Thoracic aorta (tissue), 2 donors: Measurements from ENCODE around the gene ANKRD13A. TPM values are rescaled to one million over a fixed set of nuclear protein-coding genes. Genes with fewer than 3 reads are reported as not detected.
"Not testable (repeated sequence)": the region's sequence is repeated elsewhere in the genome, so short reads cannot be mapped to it uniquely, and the experiment has no call there.

ENCODE experiments used
- ATAC-seq: fragments of 150-250 bp; one replicate; pipeline ENCODE4 v1.8.0; 2017; ENCODE audit warnings: low read depth; ENCODE audit not compliant: insufficient number of reproducible peaks, low FRiP score
- DNase-seq: peaks from one replicate; pipeline ENCODE4 v3.0.0-alpha.2; 2020; ENCODE audit warnings: low spot score
- H3K27ac ChIP-seq, 2 donors: fragments of 200-600 bp; sonication (generic); 1 replicate in 1 of 2; 2 replicates in 1 of 2; pipeline ENCODE4 v1.5.1; 2016; ENCODE audit warnings: mild to moderate bottlenecking in 2 of 2, moderate library complexity in 2 of 2
- H3K27me3 ChIP-seq: fragments of 200-600 bp; sonication (generic); replicated peaks from 2 replicates; pipeline ENCODE4 v1.6.0; 2016; ENCODE audit warnings: mild to moderate bottlenecking; ENCODE audit not compliant: insufficient read depth
- H3K36me3 ChIP-seq: fragments of 200-600 bp; sonication (generic); one replicate; pipeline ENCODE4 v1.5.1; 2016
- H3K4me1 ChIP-seq, 2 donors: fragments of 200-600 bp; sonication (generic); 1 replicate in 1 of 2; 2 replicates in 1 of 2; pipeline versions ENCODE4 v1.5.1 to v1.6.0; 2016; ENCODE audit warnings: low read depth in 2 of 2, mild to moderate bottlenecking in 1 of 2; ENCODE audit not compliant: control insufficient read depth in 1 of 2
- H3K4me3 ChIP-seq: fragments of 200-600 bp; sonication (generic); 2 replicates; pipeline ENCODE4 v1.5.1; 2016; ENCODE audit warnings: mild to moderate bottlenecking
- H3K9me3 ChIP-seq: fragments of 200-600 bp; sonication (generic); 2 replicates; pipeline ENCODE4 v1.5.1; 2016
- total RNA-seq, 2 donors: library from RNA; depleted of rRNA; stranded (reverse); fragments of >200 nt; gene quantifications; one replicate each; pipeline versions ENCODE4 v1.1.0 to v1.2.3, GENCODE V29; 2016
- TF ChIP-seq, protein P1 (sequence below): fragments of 200-600 bp; sonication (generic); IDR thresholded peaks from one replicate; pipeline ENCODE4 v1.5.1; 2019; ENCODE audit warnings: antibody characterized with exemption

Gene ANKRD13A
- total RNA-seq, 2 donors from 2014 or later = 69.1 to 83.7 TPM

DNA sequence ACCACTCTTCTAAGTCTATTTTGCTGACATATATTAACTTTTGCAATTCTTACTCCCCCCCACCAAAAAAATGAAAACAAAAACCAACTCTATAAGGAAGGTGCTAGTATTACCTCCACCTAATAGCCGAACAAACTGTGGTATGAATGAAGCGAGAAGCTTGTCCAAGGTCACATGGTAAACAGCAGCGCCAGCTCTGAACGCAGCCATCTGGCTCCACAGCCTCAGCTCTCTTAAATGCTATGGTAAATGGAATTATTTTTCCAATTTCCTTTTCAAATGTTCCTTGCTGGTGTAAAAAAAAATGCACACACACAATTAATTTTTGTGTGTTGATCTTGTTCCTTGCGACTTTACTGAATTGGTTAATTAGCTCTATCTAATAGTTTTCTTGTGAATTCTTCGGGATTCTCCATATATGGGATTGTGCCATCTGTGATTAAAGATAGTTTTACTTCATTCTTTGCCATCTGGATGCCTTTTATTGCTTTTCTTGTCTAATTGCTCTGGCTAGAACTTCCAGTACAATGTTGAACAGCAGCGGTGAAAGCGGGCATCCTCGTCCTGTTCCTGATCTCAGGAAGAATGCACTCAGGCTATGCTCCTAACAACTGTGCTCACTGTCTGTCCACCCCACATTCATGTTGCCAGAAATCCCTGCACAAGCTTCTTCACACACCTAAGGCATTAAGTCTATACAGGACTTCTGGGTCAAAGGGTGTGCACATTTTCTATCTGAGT, 59.8 kb downstream of the ANKRD13A start:
- Histone ChIP-seq H3K27me3 (no peaks in the 10 kb centered on the region), H3K36me3 (no peaks in the 10 kb centered on the region), H3K9me3 (no peaks in the 10 kb centered on the region), H3K4me3 (no peak overlapping the region), H3K27ac (no peak overlapping the region), H3K4me1 (no peaks in the 10 kb centered on the region)
- TF ChIP-seq, protein P1, sequence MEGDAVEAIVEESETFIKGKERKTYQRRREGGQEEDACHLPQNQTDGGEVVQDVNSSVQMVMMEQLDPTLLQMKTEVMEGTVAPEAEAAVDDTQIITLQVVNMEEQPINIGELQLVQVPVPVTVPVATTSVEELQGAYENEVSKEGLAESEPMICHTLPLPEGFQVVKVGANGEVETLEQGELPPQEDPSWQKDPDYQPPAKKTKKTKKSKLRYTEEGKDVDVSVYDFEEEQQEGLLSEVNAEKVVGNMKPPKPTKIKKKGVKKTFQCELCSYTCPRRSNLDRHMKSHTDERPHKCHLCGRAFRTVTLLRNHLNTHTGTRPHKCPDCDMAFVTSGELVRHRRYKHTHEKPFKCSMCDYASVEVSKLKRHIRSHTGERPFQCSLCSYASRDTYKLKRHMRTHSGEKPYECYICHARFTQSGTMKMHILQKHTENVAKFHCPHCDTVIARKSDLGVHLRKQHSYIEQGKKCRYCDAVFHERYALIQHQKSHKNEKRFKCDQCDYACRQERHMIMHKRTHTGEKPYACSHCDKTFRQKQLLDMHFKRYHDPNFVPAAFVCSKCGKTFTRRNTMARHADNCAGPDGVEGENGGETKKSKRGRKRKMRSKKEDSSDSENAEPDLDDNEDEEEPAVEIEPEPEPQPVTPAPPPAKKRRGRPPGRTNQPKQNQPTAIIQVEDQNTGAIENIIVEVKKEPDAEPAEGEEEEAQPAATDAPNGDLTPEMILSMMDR = no peak
- no peak for DNase-seq
- no peak for ATAC-seq

DNA sequence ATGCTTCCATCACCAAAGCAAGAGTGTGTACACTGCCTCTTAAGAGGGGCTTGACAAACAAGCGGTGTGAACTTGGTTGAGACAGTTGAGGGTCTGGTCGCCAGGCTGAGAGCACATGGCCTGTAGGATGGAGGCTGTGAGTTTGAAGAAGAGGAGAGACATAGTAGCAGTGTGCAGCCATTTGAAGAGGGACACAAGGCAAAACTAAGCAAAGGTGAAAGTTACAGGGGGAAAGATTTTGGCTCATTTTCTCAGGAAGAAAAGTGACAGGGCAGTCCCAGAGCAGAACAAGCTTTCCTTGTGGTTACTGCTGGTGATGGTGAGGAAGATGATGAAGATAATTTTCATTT, 60.4 kb downstream of the ANKRD13A start:
- ATAC-seq (no peak), DNase-seq (no peak)
- Histone ChIP-seq H3K27me3 (no peaks in the 10 kb centered on the region), H3K36me3 (no peaks in the 10 kb centered on the region), H3K9me3 (no peaks in the 10 kb centered on the region), H3K4me3 (no peak overlapping the region), H3K4me1 (no peaks in the 10 kb centered on the region), H3K27ac (no peak overlapping the region)
- TF ChIP-seq, protein P1 = no peak

DNA sequence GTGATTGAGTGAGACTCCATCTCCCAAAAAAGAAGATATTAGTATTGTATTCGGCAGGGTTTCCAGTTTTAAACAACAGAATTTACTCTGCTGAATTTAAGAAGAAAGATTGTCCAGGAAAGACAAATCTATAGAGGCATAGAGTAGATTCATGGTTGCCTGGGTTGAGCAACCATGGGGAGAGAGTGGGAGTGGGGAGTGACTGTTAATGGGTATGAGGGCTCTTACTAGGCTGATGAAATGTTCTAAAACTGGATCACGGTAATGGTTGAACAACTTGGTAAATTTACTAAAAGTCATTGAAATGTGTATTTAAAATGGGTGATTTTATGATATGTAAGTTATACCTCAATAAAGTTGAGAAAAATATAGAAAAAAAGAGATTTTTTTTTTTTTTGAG, 63.0 kb downstream of the ANKRD13A start:
- ATAC-seq (no peak), DNase-seq (no peak)
- TF ChIP-seq, protein P1 = no peak
- Histone ChIP-seq H3K4me1 (no peaks in the 10 kb centered on the region), H3K4me3 (no peak overlapping the region), H3K9me3 (no peaks in the 10 kb centered on the region), H3K27me3 (no peaks in the 10 kb centered on the region), H3K27ac (no peak overlapping the region), H3K36me3 (no peaks in the 10 kb centered on the region)

DNA sequence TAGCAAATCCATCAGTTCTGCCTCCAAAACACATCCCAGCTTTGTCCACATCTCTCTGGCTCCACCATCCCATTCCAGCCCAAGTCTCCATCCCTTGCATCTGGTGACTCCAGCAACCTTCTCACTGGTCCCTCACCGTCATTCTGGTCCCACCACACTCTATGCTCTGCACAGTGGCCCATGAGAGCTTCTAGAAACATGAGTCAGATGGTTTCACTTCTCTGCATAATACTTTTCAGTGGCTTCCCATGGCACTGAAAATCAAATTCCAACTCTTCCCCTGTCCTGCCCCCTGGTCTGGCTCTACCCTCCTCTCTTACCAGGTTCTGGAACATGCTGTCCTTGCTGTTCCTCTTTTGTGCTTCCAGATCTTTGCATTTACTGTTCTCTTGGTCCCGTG, 66.3 kb downstream of the ANKRD13A start:
- DNase-seq = no peak
- Histone ChIP-seq H3K27ac (no peak overlapping the region), H3K27me3 (no peaks in the 10 kb centered on the region), H3K36me3 (no peaks in the 10 kb centered on the region), H3K4me3 (no peak overlapping the region), H3K9me3 (no peaks in the 10 kb centered on the region), H3K4me1 (no peaks in the 10 kb centered on the region)
- TF ChIP-seq, protein P1 = no peak
- ATAC-seq = no peak

GRCh38 chr12:110067531-110067930, 68.3 kb downstream of the ANKRD13A start:
- Histone ChIP-seq H3K4me1 (peaks cover 0 to 2% of the 10 kb centered on the region in 2 donors), H3K27ac (no peak overlapping the region)
- ATAC-seq = no peak

GRCh38 chr12:110068115-110068514, 68.9 kb downstream of the ANKRD13A start:
- H3K9me3 ChIP-seq, H3K4me1 ChIP-seq, DNase-seq, H3K27ac ChIP-seq, H3K27me3 ChIP-seq, H3K4me3 ChIP-seq, ATAC-seq, H3K36me3 ChIP-seq: not testable (repeated sequence)

More at GRCh38 chr12:110067531-110067930, 68.3 kb downstream of the ANKRD13A start:
- DNase-seq = no peak
- no peak overlapping the region for H3K4me3 ChIP-seq
- no peaks in the 10 kb centered on the region for H3K27me3 ChIP-seq
- no peaks in the 10 kb centered on the region for H3K36me3 ChIP-seq
- no peaks in the 10 kb centered on the region for H3K9me3 ChIP-seq
- TF ChIP-seq, protein P1 = no peak
